HG02943 (cell line): ENCODE results near the gene AMPD2.
"Not testable (repeated sequence)": the region's sequence is repeated elsewhere in the genome, so short reads cannot be mapped to it uniquely, and the experiment has no call there.

ENCODE experiments used
- ATAC-seq: cut with Tn5 transposase; IDR thresholded peaks from one replicate; pipeline ENCODE4 v1.9.1; 2021; ENCODE audit warnings: mild to moderate bottlenecking, low read depth, moderate library complexity; ENCODE audit not compliant: unreplicated experiment

The AMPD2 gene

GRCh38 chr1:109643385-109644230, 24.0 kb downstream of the AMPD2 start:
- peak; percentile 76 for ATAC-seq

- ATAC-seq = no peak
These were observed 25.0 kb downstream of the AMPD2 start for GRCh38 chr1:109644670-109645069.

GRCh38 chr1:109649491-109649914, 29.9 kb downstream of the AMPD2 start:
- ATAC-seq = no peak

GRCh38 chr1:109650609-109651008, 31.0 kb downstream of the AMPD2 start:
- no peak for ATAC-seq

GRCh38 chr1:109652402-109652801, 32.8 kb downstream of the AMPD2 start:
- no peak for ATAC-seq

GRCh38 chr1:109653306-109653705, 33.7 kb downstream of the AMPD2 start:
- no peak for ATAC-seq

GRCh38 chr1:109654519-109654918, 34.9 kb downstream of the AMPD2 start:
- ATAC-seq = no peak

- peak; percentile 91 for ATAC-seq
These were observed 36.2 kb downstream of the AMPD2 start, which contains the start of gene GSTM4 for GRCh38 chr1:109655615-109656519. Gene GSTM4, plus strand, starts transcription at chr1:109656099. Its CDS starts 291 bp downstream, at chr1:109656390.

- no peak for ATAC-seq
These were observed 37.8 kb downstream of the AMPD2 start for GRCh38 chr1:109657395-109657794.

- no peak for ATAC-seq
These were observed 38.3 kb downstream of the AMPD2 start for GRCh38 chr1:109657970-109658369.

- no peak for ATAC-seq
These were observed 39.0 kb downstream of the AMPD2 start for GRCh38 chr1:109658533-109659042.

GRCh38 chr1:109659145-109659544, 39.5 kb downstream of the AMPD2 start:
- ATAC-seq = no peak

GRCh38 chr1:109659997-109660690, 40.5 kb downstream of the AMPD2 start:
- ATAC-seq = no peak

GRCh38 chr1:109660691-109661026, 41.0 kb downstream of the AMPD2 start:
- not testable (repeated sequence) for ATAC-seq

GRCh38 chr1:109661391-109661790, 41.8 kb downstream of the AMPD2 start:
- ATAC-seq = no peak

- no peak for ATAC-seq
These were observed 45.0 kb downstream of the AMPD2 start for GRCh38 chr1:109664671-109665070.

- peak; percentile 91 for ATAC-seq
These were observed 48.0 kb downstream of the AMPD2 start, which contains the start of gene GSTM2 for GRCh38 chr1:109667452-109668122. Gene GSTM2, plus strand, starts transcription at chr1:109668057. Its CDS starts 59 bp downstream, at chr1:109668116.

- no peak for ATAC-seq
These were observed 48.6 kb downstream of the AMPD2 start for GRCh38 chr1:109668123-109668775.

- no peak for ATAC-seq
These were observed 49.8 kb downstream of the AMPD2 start for GRCh38 chr1:109669246-109669948.
